Pancreas (tissue), 10 donors: ENCODE measurements around the gene ROBO1. TPM values are rescaled to one million over a fixed set of nuclear protein-coding genes. Genes with fewer than 3 reads are reported as not detected.

Experiments
- ATAC-seq, 4 donors: fragments of 200-7000 bp; cut with Tn5 transposase; one replicate each; pipeline versions ENCODE4 v1.8.0 to v1.9.1; 2020; ENCODE audit warnings: mild to moderate bottlenecking in 4 of 4, moderate library complexity in 4 of 4
- DNase-seq, 6 donors: peaks; one replicate each; pipeline ENCODE4 v3.0.0-alpha.2; 2020
- FAIRE-seq: peaks from 2 replicates; lab custom pipeline; 2012; peaks lifted over from hg19 to GRCh38; lab: Jason Lieb, UNC
- H3K27ac ChIP-seq, 4 donors: fragments of 200-600 bp; sonication (generic); 1 replicate in 3 of 4; 2 replicates in 1 of 4; pipeline versions ENCODE4 v1.5.0 to v1.8.0; 2020
- H3K27me3 ChIP-seq, 4 donors: fragments of 200-600 bp; one replicate each; pipeline ENCODE4 v1.8.0; 2021
- H3K36me3 ChIP-seq, 3 donors: fragments of 200-600 bp; sonication (generic) in 1 of 3; one replicate each; pipeline versions ENCODE4 v1.5.0 to v1.8.0; 2020 to 2021
- H3K4me1 ChIP-seq, 3 donors: fragments of 200-600 bp; one replicate each; pipeline ENCODE4 v1.8.0; 2021
- H3K4me3 ChIP-seq, 4 donors: fragments of 200-600 bp; sonication (generic) in 2 of 4; one replicate each; pipeline versions ENCODE4 v1.5.0 to v1.8.0; 2020 to 2021
- H3K9me3 ChIP-seq, 4 donors: fragments of 200-600 bp; one replicate each; pipeline ENCODE4 v1.8.0; 2021
- CTCF ChIP-seq, 4 donors: fragments of 200-600 bp; sonication (generic) in 3 of 4; IDR thresholded peaks; one replicate each; pipeline versions ENCODE4 v1.5.0 to v1.8.0; 2021; ENCODE audit warnings: antibody characterized with exemption in 4 of 4
- WGBS, 2 donors: extraction: QIAGEN DNeasy Blood & Tissue Kit; methylation state at CpG; one replicate each; pipeline ENCODE4 v1.1.7; 2013; 5-methylcytosine and 5-hydroxymethylcytosine counted together
- intact Hi-C, 3 donors: fragments of 100-400 bp; cut with DNase I; formaldehyde crosslinking; loops; one replicate each; pipeline versions ENCODE4 v1.11.1 to v1.14.2; 2022
- polyA plus RNA-seq, 2 donors: library from polyadenylated mRNA; stranded (reverse); fragments of 200-250 nt; gene quantifications; one replicate each; pipeline ENCODE4 v1.2.3, GENCODE V29; 2013
- total RNA-seq, 6 donors: library from RNA; stranded (reverse); fragmentation: NEBNext Ultra II Directional in 4 of 6; extraction: Animal tissue kit (Norgen Biotek cat#: 25700) in 4 of 6; gene quantifications; one replicate each; pipeline versions ENCODE4 v1.2.1 to v1.2.4, GENCODE V29; 2021 to 2023
- donor health status: healthy with polysubstance abuse.
- donor health status: DM: no; HTN: no; CAD: no; lungs with moderate emphysema.
- donor health status: DM: no; HTN: no; CAD: no.
- donor health status: control.
- donor health status: control.
- donor health status: Bipolar disorder and iron deficiency.
- donor health status: DM: yes; HTN: yes; CAD: no.
- donor health status: DM: no; HTN: no; CAD: no.
- donor health status: DM: no; HTN: no; CAD: no.
- donor health status: DM: yes; HTN: yes; CAD: no.

ROBO1 gene
- total and polyA plus RNA-seq, 8 donors, result 0.51 to 8.5 (median 2.8) TPM

GRCh38 chr3:78873641-78874040, 894.2 kb downstream of the ROBO1 start:
- ATAC-seq (no peak), FAIRE-seq (no peak), DNase-seq (no peak)
- WGBS, 2 donors, result 68 to 87% methylated on average over 2 of the region's 2 CpGs
- no peaks in the 10 kb centered on the region for H3K4me1 ChIP-seq
- H3K36me3 ChIP-seq, result no peaks in the 10 kb centered on the region
- no peak overlapping the region for H3K27ac ChIP-seq
- H3K9me3 ChIP-seq, result no peaks in the 10 kb centered on the region
- TF ChIP-seq CTCF (IDR thresholded peaks at IDR 0.05), result no peak
- H3K4me3 ChIP-seq, result no peak overlapping the region
- intact Hi-C loops, result no loop called here
- no peaks in the 10 kb centered on the region for H3K27me3 ChIP-seq

DNA sequence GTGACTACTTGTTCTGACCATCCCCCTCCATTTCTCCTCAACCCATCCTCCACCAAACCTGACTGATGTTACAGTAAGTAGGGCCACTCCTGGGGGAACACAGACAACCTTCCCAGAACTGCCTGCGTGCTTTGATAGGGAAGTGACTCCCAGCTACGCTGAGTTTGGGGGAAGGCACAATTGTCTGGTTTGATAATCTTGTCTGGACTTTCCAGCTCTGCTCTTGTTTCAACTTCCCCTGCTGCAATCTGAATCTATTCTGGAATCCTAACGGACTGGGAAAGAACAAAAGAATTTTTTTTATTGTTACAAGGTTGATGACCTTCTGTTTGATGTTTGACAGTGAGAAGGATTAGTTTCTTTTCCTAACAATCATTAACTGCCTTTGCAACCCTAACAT, 895.6 kb downstream of the ROBO1 start:
- TF ChIP-seq CTCF (IDR thresholded peaks at IDR 0.05), result no peak
- no peaks in the 10 kb centered on the region for H3K27me3 ChIP-seq
- H3K9me3 ChIP-seq, result no peaks in the 10 kb centered on the region
- DNase-seq (no peak), ATAC-seq (peak in 1 of 4 donors; percentile 35), FAIRE-seq (no peak)
- 10 to 18% methylated on average over 3 of the region's 3 CpGs for WGBS, 2 donors
- H3K4me3 ChIP-seq, result no peak overlapping the region
- no peaks in the 10 kb centered on the region for H3K4me1 ChIP-seq
- intact Hi-C loops, result no loop called here
- H3K36me3 ChIP-seq, result no peaks in the 10 kb centered on the region
- no peak overlapping the region for H3K27ac ChIP-seq

DNA sequence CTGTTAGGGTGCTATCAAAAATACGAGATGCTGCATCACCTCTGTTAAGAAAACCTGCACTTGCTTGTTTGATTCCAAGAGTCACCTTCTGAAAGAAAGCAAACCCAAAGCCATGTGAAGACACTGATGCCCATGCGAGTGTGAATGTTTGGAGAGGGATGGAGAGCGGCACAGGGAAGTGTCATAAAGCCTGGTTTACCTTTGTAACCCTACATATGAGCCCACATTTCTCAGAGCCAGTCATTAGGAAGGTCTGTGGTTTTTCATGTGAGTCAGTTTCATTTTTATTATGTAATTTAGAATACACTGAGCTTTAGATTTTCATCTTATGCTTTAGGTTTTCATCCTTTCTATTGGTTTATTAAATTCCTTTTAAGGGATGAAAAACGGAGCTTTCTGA, 896.8 kb downstream of the ROBO1 start:
- Histone ChIP-seq H3K9me3 (no peaks in the 10 kb centered on the region), H3K4me3 (no peak overlapping the region), H3K27me3 (no peaks in the 10 kb centered on the region), H3K4me1 (no peaks in the 10 kb centered on the region), H3K36me3 (no peaks in the 10 kb centered on the region), H3K27ac (no peak overlapping the region)
- TF ChIP-seq CTCF (IDR thresholded peaks at IDR 0.05), result no peak
- ATAC-seq (no peak), FAIRE-seq (no peak), DNase-seq (no peak)
- intact Hi-C loops, result no loop called here
- WGBS, 2 donors, result 72 to 83% methylated on average over 4 of the region's 4 CpGs

- WGBS, 2 donors, result 75 to 88% methylated on average over 3 of the region's 3 CpGs
- ATAC-seq, result no peak
- intact Hi-C loops, result no loop called here
Observed at GRCh38 chr3:78870484-78870883, 897.3 kb downstream of the ROBO1 start.

DNA sequence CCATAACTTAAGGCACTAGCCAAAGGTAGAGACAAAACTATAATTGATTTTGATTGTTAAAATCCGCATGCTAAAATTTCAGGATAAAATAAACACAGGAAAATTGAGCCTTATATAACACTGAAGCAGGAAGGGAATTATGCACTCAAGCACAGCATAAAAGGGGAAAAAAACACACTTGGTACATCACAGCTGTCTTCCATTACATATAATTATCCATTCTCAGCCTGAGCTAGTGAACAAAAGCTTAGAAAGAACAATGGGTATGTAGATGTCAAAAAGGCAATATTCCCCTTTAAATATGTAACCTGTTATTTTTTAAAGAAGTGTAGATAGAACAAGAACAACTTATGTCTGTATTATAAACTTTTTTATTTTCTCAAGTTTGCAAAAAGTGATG, 899.2 kb downstream of the ROBO1 start:
- ATAC-seq (no peak), DNase-seq (no peak), FAIRE-seq (no peak)
- no peaks in the 10 kb centered on the region for H3K27me3 ChIP-seq
- no peaks in the 10 kb centered on the region for H3K9me3 ChIP-seq
- H3K27ac ChIP-seq, result no peak overlapping the region
- no peaks in the 10 kb centered on the region for H3K4me1 ChIP-seq
- WGBS, 2 donors, result 74 to 78% methylated on average over 1 of the region's 1 CpG
- TF ChIP-seq CTCF (IDR thresholded peaks at IDR 0.05), result no peak
- H3K4me3 ChIP-seq, result no peak overlapping the region
- H3K36me3 ChIP-seq, result no peaks in the 10 kb centered on the region
- intact Hi-C loops, result no loop called here

More at GRCh38 chr3:78870484-78870883, 897.3 kb downstream of the ROBO1 start:
- no peak for TF ChIP-seq CTCF (IDR thresholded peaks at IDR 0.05)
- DNase-seq (no peak), FAIRE-seq (no peak)
- Histone ChIP-seq H3K4me3 (no peak overlapping the region), H3K9me3 (no peaks in the 10 kb centered on the region), H3K27me3 (no peaks in the 10 kb centered on the region), H3K36me3 (no peaks in the 10 kb centered on the region), H3K4me1 (no peaks in the 10 kb centered on the region), H3K27ac (no peak overlapping the region)
